NCI-H345 treated with DMSO at 0.1 percent for 48 hours (cell line): ENCODE results near the gene ANKRD53.

Experiments
- DNase-seq: peaks from one replicate; lab custom pipeline; 2025; ENCODE audit not compliant: unreplicated experiment; lab: John Stamatoyannopoulos, UW

The ANKRD53 gene

GRCh38 chr2:70942396-70943204 is 35.8 kb upstream of the ANKRD53 start:
- no peak for DNase-seq

DNA sequence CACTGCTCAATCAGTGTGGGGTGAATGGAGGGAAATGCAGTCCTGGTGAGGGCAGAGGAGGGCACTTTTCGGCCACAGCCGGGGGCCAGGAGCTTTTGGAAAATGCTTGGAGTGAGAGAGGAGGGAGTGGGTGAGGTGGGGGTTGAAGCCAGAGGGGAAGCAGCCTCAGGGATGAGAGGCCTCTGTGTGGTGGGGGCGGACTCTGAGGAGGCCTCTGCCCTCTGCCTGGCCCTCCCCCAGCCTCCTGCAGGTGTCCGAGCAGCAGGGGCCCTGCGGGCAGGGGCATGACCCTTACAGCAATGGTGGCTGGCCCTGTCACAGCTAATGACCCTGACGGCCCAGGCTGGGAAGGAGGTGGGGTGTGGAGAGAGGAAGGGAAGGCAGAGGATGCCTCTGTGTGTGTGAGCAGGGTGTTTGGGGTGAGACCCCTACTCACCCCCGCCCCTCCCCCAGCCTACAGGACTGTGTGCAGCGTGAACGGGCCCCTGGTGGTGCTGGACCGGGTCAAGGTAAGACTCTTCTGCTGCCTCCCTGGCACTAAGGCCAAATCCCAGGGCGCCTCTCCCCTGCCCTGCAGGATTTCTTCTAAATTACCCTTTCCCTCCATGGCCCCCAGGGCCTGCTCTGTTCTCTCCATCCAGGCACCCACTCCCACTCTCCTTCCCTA is 35.1 kb upstream of the ANKRD53 start:
- DNase-seq = no peak

DNA sequence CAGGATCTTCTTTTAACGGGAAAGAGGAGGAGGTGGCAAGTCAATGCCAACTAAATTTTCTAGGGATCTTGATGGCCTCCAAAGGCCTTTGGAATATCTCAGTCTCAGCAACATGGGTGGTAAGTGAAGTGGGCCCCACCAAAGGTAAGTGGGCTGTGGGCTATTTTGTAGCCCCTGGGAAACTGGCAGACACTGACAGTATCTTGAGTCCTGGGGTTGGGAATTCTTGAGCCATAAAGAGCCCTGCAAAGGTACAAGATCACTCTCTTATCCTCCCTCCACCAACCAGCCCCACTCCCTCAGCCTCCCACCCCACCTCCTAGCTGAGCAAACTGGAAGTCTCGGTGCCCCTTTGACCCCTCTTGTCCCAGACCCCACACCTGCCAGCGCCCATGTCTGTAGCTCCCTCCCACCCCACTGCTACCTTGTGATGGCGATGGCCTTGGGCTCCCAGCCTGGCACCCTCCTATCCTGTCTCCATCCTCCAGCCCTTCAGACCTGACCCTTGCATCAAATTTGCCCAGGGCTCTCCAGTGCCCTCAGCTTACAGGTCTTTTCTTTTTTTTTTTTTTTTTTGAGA is 34.2 kb upstream of the ANKRD53 start:
- DNase-seq = no peak

GRCh38 chr2:70946832-70947442 is 31.5 kb upstream of the ANKRD53 start:
- peak; percentile 38 for DNase-seq

- no peak for DNase-seq
Observed at GRCh38 chr2:70947556-70948184, 30.8 kb upstream of the ANKRD53 start.

- DNase-seq = peak; percentile 36
Observed at GRCh38 chr2:70948337-70949003, 30.0 kb upstream of the ANKRD53 start.

- no peak for DNase-seq
Observed at GRCh38 chr2:70949086-70949485, 29.3 kb upstream of the ANKRD53 start.

DNA sequence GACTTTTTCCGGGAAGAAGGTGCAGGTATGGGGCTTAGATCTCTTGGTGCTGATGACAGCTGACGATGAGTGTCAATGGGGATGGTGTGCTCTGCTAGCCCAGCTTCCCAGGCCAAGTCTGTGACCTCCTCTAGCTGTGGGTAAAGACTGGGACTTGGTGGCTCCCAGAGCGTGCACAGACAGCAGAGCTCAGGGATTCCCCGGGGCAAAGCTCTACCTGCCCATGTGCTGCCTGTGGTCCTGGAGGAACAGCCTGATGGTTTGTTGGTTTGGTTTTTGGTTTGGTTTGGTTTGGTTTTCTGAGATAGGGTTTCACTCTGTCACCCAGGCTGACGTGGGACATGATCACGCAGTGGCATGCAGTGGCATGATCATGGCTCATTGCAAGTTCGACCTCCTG is 23.5 kb upstream of the ANKRD53 start:
- DNase-seq = no peak

GRCh38 chr2:70956141-70956540 is 22.3 kb upstream of the ANKRD53 start:
- no peak for DNase-seq

GRCh38 chr2:70957798-70958197 is 20.6 kb upstream of the ANKRD53 start:
- DNase-seq = no peak

DNA sequence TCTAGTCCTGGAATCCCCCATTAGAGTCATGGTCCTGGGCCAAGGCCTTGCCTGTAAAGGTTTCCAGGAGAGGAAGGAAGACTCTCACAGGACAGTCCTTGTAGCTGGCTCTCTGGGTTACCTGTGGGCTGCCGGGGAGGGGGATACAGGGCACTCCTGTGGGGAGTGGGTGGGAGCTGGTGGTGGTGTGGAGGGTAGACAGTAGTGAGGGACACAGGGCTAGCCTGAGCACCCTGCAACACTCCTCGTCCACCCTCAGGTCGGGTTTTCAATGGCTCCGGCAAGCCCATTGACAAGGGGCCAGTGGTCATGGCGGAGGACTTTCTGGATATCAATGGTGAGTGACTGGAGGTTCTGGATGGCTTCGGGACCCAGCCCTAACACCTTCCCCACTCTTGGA is 19.7 kb upstream of the ANKRD53 start:
- no peak for DNase-seq

- DNase-seq = no peak
Observed at GRCh38 chr2:70959271-70959761, 19.1 kb upstream of the ANKRD53 start.

DNA sequence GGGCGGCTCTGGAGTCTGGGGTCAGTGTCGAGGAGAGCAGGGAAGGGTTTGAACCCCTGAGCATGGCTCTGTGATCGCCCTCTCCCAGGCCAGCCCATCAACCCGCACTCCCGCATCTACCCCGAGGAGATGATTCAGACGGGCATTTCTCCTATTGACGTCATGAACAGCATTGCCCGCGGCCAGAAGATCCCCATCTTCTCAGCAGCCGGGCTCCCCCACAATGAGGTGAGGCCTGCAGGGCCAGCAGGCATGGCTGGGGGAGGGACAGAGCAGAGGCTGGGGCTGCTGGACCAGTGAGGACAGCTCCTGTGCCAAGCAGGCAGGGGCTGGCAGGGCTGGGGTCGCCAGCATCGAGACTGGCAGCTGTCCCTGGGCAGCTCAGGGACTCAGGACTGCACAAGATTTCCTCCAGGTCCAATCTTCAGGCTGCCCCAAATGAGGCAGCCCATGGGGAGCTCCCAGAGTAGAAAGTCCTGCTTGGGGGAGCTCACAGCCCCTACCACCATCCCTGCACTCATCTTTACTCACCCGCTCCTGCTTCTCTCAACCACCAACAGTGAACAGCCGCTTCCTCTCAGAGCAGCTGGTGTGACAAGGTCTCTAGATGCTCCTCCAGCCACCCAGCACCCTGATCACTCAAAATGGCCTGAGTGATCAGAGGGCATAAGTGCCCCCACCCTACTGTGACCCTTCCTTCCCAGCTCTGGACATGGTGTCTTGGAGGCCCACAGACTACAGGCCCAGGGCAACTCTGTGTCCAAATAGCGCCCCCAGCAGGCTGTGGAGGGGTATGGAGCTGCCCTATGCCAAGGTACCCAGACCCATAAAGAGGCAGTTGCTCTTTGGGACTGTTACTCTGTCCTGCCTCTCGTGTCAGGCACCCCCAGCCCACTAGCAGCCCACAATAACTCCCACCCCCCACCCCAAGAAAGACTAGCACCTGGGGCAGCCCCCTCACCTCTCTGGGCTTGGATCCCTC is 18.3 kb upstream of the ANKRD53 start:
- no peak for DNase-seq

- no peak for DNase-seq
Observed at GRCh38 chr2:70960833-70961647, 17.4 kb upstream of the ANKRD53 start.

- no peak for DNase-seq
Observed at GRCh38 chr2:70961648-70961994, 16.8 kb upstream of the ANKRD53 start.

DNA sequence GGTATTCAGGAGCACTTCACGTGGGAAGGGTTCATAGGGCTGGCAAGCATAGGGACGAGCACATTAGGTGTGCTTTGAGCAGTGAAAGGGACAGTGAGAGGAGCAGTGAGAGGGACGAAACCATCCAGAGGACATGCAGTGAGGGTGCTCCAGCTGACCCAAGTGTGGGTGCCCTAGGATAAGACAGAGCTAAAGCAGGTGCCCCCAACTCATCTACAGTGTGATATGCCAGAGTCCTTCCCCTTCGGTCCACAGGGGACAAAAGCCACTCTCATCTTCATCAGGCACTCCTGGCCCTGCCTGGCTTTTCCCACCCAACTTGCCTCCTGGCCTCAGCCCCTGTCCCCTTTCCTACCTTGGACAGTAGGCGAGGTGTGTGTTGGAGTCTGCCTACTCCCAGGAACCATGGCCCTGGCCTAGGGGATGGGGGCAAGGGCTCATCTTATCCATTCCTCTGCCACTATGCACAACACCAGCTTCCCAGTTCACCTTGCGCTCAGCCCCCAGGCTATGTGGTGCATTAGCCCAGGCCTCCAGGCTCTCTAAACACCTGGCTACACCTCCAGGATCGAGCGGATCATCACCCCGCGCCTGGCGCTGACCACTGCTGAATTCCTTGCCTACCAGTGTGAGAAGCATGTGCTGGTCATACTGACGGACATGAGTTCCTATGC is 16.1 kb upstream of the ANKRD53 start:
- DNase-seq = no peak

DNA sequence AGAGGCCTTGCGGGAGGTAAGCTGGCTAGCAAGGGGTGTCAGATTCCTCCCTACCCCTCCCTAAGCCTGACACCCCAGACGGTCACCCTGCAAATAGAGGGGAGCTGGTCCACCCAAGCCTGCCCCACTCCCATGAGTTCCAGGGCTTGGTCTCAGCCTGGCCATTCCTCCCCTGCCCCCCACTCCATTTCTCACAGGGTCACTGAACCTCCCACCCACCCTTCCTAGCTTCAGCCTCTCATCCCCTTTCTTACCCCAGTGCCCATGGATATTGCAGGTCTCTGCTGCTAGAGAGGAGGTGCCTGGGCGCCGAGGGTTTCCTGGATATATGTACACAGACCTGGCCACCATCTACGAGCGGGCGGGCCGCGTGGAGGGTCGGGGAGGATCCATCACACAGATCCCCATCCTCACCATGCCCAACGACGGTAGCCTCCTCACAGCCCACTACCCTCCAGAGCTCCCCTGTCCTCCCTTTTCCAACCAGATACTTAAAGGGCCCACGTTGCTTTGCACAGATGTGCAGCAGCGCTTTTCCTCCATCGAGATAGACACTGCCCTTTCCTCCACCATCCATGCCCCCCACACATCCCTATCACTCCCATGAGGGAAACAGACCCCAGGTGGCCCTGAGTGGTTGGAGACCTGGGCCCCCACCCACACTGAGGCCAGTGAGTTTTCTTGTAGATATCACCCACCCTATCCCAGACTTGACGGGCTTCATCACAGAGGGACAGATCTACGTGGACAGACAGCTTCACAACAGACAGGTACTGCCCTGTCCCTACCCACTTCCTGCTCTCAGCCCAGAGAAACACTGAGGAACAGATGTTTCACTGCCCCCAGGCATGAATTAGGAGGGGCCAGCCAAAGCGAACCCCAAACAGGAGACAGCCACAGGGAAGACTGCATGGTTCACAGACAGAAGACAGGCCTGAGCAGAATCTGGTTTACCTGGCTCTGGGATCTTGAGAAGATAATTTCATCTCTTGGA is 15.2 kb upstream of the ANKRD53 start:
- DNase-seq = no peak
